PC-9 (cell line): ENCODE results near the gene SNX32.

Experiments
- CTCF ChIP-seq: fragments of 200-600 bp; sonication (generic); conservative IDR thresholded peaks from 2 replicates; pipeline ENCODE4 v1.6.1; 2017; ENCODE audit warnings: mixed run types, antibody characterized with exemption, mild to moderate bottlenecking, moderate library complexity
- EZH2 ChIP-seq: fragments of 200-600 bp; sonication (generic); IDR thresholded peaks from 2 replicates; pipeline ENCODE4 v1.8.0; 2017; ENCODE audit warnings: antibody characterized with exemption, low read depth

DNA sequence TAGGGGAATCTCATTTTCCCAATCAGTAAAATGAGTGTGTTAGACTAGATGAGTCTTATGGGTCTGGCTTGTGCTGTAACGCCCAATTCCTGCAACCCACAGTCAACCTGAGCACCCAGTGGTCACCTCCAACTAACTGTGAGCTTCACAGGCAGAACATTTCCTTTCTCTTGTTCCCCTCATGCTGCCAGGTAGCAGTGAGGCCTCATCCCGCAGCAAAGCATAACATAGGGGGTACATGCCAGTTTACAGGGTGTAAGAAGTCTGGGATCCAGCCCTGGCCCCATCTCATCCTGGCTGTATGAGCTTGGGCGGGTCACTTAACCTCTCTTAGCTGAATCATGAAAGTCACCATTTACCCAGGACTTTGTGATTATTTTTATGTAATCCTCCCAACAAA is 35.1 kb downstream of the SNX32 start:
- TF ChIP-seq CTCF (no peak), EZH2 (no peak)
